ENCODE measurements around the gene SLC22A1.

DNA sequence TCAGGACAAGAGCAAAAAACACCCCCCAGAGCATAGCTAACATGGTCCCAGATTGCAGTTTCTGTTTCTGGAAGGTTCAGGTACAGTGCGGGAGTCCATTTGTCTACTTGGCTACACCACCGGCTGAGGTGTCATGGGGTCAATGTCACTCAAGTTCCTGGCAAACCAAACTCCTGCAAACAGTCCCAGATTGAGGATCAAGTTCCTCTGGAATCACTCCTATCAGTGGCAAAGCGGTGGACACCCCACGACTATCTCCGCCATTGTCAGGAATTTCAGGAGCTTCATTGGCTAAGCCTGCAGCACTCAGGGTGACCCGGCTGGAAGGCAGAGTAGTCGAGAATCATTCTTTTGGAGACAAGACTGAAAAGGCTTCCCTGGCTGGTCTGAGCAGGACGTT, 41.8 kb downstream of the SLC22A1 start:
- TF ChIP-seq, protein P1, sequence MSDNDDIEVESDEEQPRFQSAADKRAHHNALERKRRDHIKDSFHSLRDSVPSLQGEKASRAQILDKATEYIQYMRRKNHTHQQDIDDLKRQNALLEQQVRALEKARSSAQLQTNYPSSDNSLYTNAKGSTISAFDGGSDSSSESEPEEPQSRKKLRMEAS (IDR thresholded peaks at IDR 0.05; ENCODE audit: insufficient read depth, insufficient read length) = no peak
- TF ChIP-seq POLR2A (IDR thresholded peaks at IDR 0.05; ENCODE audit: low read depth, low read length) = no peak
- TF ChIP-seq CTCF (IDR thresholded peaks at IDR 0.05; ENCODE audit: extremely low read depth in 1 of 2, insufficient read depth in 1 of 2, low read depth in 1 of 2, low read length in 2 of 2) = no peak
- no peak for TF ChIP-seq EZH2 (IDR thresholded peaks at IDR 0.05; ENCODE audit: borderline replicate concordance, low read depth, low read length, severe bottlenecking)
- TF ChIP-seq FOS (IDR thresholded peaks at IDR 0.05; ENCODE audit: borderline replicate concordance, insufficient read depth, low read length) = no peak
- no peak for TF ChIP-seq POLR2AphosphoS5 (IDR thresholded peaks at IDR 0.05; ENCODE audit: insufficient read depth, low read depth, low read length)
- no peak for TF ChIP-seq JUN (IDR thresholded peaks at IDR 0.05; ENCODE audit: borderline replicate concordance, insufficient read depth, insufficient read length, low read depth)

Data from endothelial cell of umbilical vein (primary cell).